ENCODE measurements around the gene PTCRA.

GRCh38 chr6:42963179-42963854, 47.5 kb downstream of the PTCRA start:
- TF ChIP-seq CTCF (IDR thresholded peaks at IDR 0.05) = no peak
- no peak for TF ChIP-seq POLR2A (IDR thresholded peaks at IDR 0.05)
